ENCODE results near the gene FGFR1OP2.
"Not testable (repeated sequence)": the region's sequence is repeated elsewhere in the genome, so short reads cannot be mapped to it uniquely, and the experiment has no call there.

DNA sequence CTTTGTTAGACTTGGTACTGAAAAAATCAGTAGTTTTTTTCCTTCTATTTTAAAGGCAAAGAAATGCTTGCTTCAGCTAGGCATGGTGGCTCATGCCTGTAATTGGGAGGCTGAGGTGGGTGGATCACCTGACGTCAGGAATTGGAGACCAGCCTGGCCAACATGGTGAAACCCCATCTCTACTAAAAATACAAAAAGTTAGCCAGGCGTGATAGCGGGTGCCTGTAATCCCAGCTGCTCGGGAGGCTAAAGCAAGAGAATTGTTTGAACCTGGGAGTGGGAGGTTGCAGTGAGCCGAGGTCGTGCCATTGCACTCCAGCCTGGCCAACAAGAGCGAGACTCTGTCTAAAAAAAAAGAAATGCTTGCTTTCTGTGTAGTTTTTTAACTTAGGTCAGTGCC lies 23.1 kb downstream of the FGFR1OP2 start:
- TF ChIP-seq RAD21 (IDR thresholded peaks at IDR 0.05; ENCODE audit: low read length); RCOR1 (IDR thresholded peaks at IDR 0.05; ENCODE audit: insufficient replicate concordance, low read length); SMC3 (IDR thresholded peaks at IDR 0.05; ENCODE audit: low read depth, low read length); CEBPB (IDR thresholded peaks at IDR 0.05; ENCODE audit: low read depth, low read length); MAFK (IDR thresholded peaks at IDR 0.05; ENCODE audit: low read depth, low read length); POLR2A (IDR thresholded peaks at IDR 0.05; ENCODE audit: low read depth, low read length); RFX5 (IDR thresholded peaks at IDR 0.05; ENCODE audit: low read depth, low read length); MAZ (IDR thresholded peaks at IDR 0.05; ENCODE audit: borderline replicate concordance, low read depth, low read length); BHLHE40 (IDR thresholded peaks at IDR 0.05; ENCODE audit: low read depth, low read length); NFE2L2 (IDR thresholded peaks at IDR 0.05; ENCODE audit: low read depth, low read length); MXI1 (IDR thresholded peaks at IDR 0.05; ENCODE audit: borderline replicate concordance, low read depth, low read length); FOS (IDR thresholded peaks at IDR 0.05; ENCODE audit: low read depth, low read length): not testable (repeated sequence)
- TF ChIP-seq, protein P1, sequence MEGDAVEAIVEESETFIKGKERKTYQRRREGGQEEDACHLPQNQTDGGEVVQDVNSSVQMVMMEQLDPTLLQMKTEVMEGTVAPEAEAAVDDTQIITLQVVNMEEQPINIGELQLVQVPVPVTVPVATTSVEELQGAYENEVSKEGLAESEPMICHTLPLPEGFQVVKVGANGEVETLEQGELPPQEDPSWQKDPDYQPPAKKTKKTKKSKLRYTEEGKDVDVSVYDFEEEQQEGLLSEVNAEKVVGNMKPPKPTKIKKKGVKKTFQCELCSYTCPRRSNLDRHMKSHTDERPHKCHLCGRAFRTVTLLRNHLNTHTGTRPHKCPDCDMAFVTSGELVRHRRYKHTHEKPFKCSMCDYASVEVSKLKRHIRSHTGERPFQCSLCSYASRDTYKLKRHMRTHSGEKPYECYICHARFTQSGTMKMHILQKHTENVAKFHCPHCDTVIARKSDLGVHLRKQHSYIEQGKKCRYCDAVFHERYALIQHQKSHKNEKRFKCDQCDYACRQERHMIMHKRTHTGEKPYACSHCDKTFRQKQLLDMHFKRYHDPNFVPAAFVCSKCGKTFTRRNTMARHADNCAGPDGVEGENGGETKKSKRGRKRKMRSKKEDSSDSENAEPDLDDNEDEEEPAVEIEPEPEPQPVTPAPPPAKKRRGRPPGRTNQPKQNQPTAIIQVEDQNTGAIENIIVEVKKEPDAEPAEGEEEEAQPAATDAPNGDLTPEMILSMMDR (conservative IDR thresholded peaks at IDR 0.05; ENCODE audit: low read depth, low read length): not testable (repeated sequence)
- TF ChIP-seq, protein P2, sequence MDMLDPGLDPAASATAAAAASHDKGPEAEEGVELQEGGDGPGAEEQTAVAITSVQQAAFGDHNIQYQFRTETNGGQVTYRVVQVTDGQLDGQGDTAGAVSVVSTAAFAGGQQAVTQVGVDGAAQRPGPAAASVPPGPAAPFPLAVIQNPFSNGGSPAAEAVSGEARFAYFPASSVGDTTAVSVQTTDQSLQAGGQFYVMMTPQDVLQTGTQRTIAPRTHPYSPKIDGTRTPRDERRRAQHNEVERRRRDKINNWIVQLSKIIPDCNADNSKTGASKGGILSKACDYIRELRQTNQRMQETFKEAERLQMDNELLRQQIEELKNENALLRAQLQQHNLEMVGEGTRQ (IDR thresholded peaks at IDR 0.05; ENCODE audit: low read depth, low read length): not testable (repeated sequence)

Measured in IMR-90 (cell line).